CD14-positive monocyte (primary cell): ENCODE results near the gene UNC5A. TPM values are rescaled to one million over a fixed set of nuclear protein-coding genes. Genes with fewer than 3 reads are reported as not detected.
A peak's percentile ranks its signal among the peaks of the same experiment; 100 is the strongest.

Source experiments
- DNase-seq, 3 donors: peaks; one replicate each; pipeline ENCODE4 v3.0.0-alpha.2; 2011 to 2022
- H2AFZ ChIP-seq: 2 replicates; pipeline ENCODE4 v1.6.0; 2012; ENCODE audit warnings: mild to moderate bottlenecking, low read depth, low read length, inconsistent platforms; ENCODE audit not compliant: insufficient read depth, poor library complexity, severe bottlenecking
- H3K27ac ChIP-seq, 2 donors: 1 replicate in 1 of 2; 2 replicates in 1 of 2; pipeline ENCODE4 v1.5.1; 2012 to 2013; ENCODE audit warnings: low read length in 2 of 2, control low read depth in 1 of 2, inconsistent platforms in 1 of 2, low read depth in 1 of 2, mild to moderate bottlenecking in 1 of 2
- H3K27me3 ChIP-seq, 2 donors: one replicate each; pipeline versions ENCODE4 v1.6.0 to v1.6.1; 2011 to 2013; ENCODE audit warnings: low read length in 2 of 2; ENCODE audit not compliant: control insufficient read depth in 2 of 2, insufficient read depth in 2 of 2
- H3K36me3 ChIP-seq, 2 donors: replicated peaks in 1 of 2; 1 replicate in 1 of 2; 2 replicates in 1 of 2; pipeline versions ENCODE4 v1.5.1 to v1.6.1; 2012 to 2013; ENCODE audit warnings: low read length in 2 of 2, control low read depth in 1 of 2, inconsistent platforms in 1 of 2, mild to moderate bottlenecking in 1 of 2; ENCODE audit not compliant: insufficient read depth in 2 of 2, control insufficient read depth in 1 of 2
- H3K4me1 ChIP-seq, 2 donors: 1 replicate in 1 of 2; 2 replicates in 1 of 2; pipeline versions ENCODE4 v1.5.1 to v1.6.1; 2012 to 2013; ENCODE audit warnings: low read length in 2 of 2, control low read depth in 1 of 2, inconsistent platforms in 1 of 2, mild to moderate bottlenecking in 1 of 2, moderate library complexity in 1 of 2; ENCODE audit not compliant: insufficient read depth in 2 of 2, control insufficient read depth in 1 of 2
- H3K4me2 ChIP-seq: replicated peaks from 2 replicates; pipeline ENCODE3; 2012; ENCODE audit warnings: low read length, moderate library complexity, mild to moderate bottlenecking; ENCODE audit not compliant: poor library complexity, severe bottlenecking; ENCODE audit errors: extremely low read depth
- H3K4me3 ChIP-seq, 3 experiments: fragments of 200-600 bp in 1 of 3; sonication (generic) in 1 of 3; replicated peaks in 1 of 3; 1 replicate in 2 of 3; 2 replicates in 1 of 3; pipeline ENCODE4 v1.5.1; 2011 to 2013; ENCODE audit warnings: low read length in 3 of 3, mild to moderate bottlenecking in 3 of 3, control low read depth in 2 of 3, low read depth in 2 of 3, inconsistent platforms in 1 of 3, moderate library complexity in 1 of 3
- H3K79me2 ChIP-seq: 2 replicates; pipeline ENCODE4 v1.6.0; 2012; ENCODE audit warnings: mild to moderate bottlenecking, control low read depth, inconsistent platforms, low read length, moderate library complexity; ENCODE audit not compliant: insufficient read depth
- H3K9ac ChIP-seq: 2 replicates; pipeline ENCODE4 v1.6.0; 2017; ENCODE audit warnings: low read length, mild to moderate bottlenecking; ENCODE audit not compliant: insufficient read depth, poor library complexity, severe bottlenecking
- H3K9me3 ChIP-seq, 2 donors: replicated peaks in 1 of 2; 1 replicate in 1 of 2; 2 replicates in 1 of 2; pipeline versions ENCODE4 v1.5.1 to v1.6.1; 2012 to 2013; ENCODE audit warnings: low read length in 2 of 2, control low read depth in 1 of 2; ENCODE audit not compliant: control insufficient read depth in 1 of 2, insufficient read depth in 1 of 2
- H4K20me1 ChIP-seq: 2 replicates; pipeline ENCODE4 v1.6.0; 2012; ENCODE audit warnings: mild to moderate bottlenecking, low read length, control low read depth, moderate library complexity; ENCODE audit not compliant: insufficient read depth
- H3K27ac Mint-ChIP-seq, 7 donors: one replicate each; pipeline ENCODE4 v1.8.0; 2020; ENCODE audit warnings: mild to moderate bottlenecking in 7 of 7, mixed read lengths in 7 of 7, moderate library complexity in 6 of 7, inconsistent platforms in 2 of 7
- H3K27me3 Mint-ChIP-seq, 3 donors: one replicate each; pipeline ENCODE4 v1.8.0; 2021 to 2022; ENCODE audit warnings: low read depth in 3 of 3, mild to moderate bottlenecking in 3 of 3, mixed read lengths in 3 of 3, moderate library complexity in 3 of 3, inconsistent platforms in 1 of 3
- H3K36me3 Mint-ChIP-seq, 2 donors: one replicate each; pipeline ENCODE4 v1.8.0; 2020; ENCODE audit warnings: mixed read lengths in 2 of 2, inconsistent platforms in 1 of 2, mild to moderate bottlenecking in 1 of 2
- H3K4me1 Mint-ChIP-seq: one replicate; pipeline ENCODE4 v1.8.0; 2020; ENCODE audit warnings: mild to moderate bottlenecking, mixed read lengths
- H3K4me3 Mint-ChIP-seq, 2 donors: one replicate each; pipeline ENCODE4 v1.8.0; 2020; ENCODE audit warnings: mild to moderate bottlenecking in 2 of 2, mixed read lengths in 2 of 2, moderate library complexity in 1 of 2
- H3K9me3 Mint-ChIP-seq, 7 donors: one replicate each; pipeline ENCODE4 v1.8.0; 2020 to 2022; ENCODE audit warnings: mixed read lengths in 7 of 7, mild to moderate bottlenecking in 6 of 7, moderate library complexity in 6 of 7, inconsistent platforms in 2 of 7
- WGBS: methylation state at CpG from one replicate; pipeline ENCODE4 v1.1.5; 2013; ENCODE audit warnings: missing lambda C conversion rate; ENCODE audit not compliant: insufficient coverage; 5-methylcytosine and 5-hydroxymethylcytosine counted together
- intact Hi-C, 2 donors: fragments of 100-400 bp; cut with micrococcal nuclease; formaldehyde crosslinking; loops; one replicate each; pipeline versions ENCODE4 v1.15.0 to v1.15.1; 2023
- polyA plus RNA-seq, 3 donors: library from polyadenylated mRNA; depleted of rRNA in 1 of 3; unstranded in 2 of 3; stranded (reverse) in 1 of 3; fragments of 300-500 nt in 2 of 3; fragments of >200 nt in 1 of 3; fragmentation: Illumina TruSeq in 2 of 3; gene quantifications; 1 replicate in 2 of 3; 2 replicates in 1 of 3; pipeline ENCODE4 v1.2.3, GENCODE V29; 2012 to 2021
- TF ChIP-seq, protein P1 (sequence below): fragments of 200-600 bp; IDR thresholded peaks from one replicate; pipeline ENCODE4 v1.8.0; 2022; ENCODE audit warnings: antibody characterized with exemption, mild to moderate bottlenecking

The UNC5A gene
- polyA plus RNA-seq, 3 donors = 0.03 to 0.07 TPM; not detected in 1

- peak overlapping the region; percentile 15 for H3K9ac ChIP-seq
- H3K9me3 ChIP-seq = no peaks in the 10 kb centered on the region
- Mint-ChIP-seq H3K9me3 (peaks cover 0 to 13% (median 7%) of the 10 kb centered on the region in 7 donors), H3K4me3 (peak overlapping the region in 1 of 2 donors; percentile 68), H3K36me3 (no peaks in the 10 kb centered on the region), H3K27ac (peak overlapping the region in 1 of 7 donors; percentile 57), H3K4me1 (peaks cover 9% of the 10 kb centered on the region), H3K27me3 (peaks cover 22 to 35% (median 26%) of the 10 kb centered on the region in 3 donors)
- H3K27me3 ChIP-seq = no peaks in the 10 kb centered on the region
- TF ChIP-seq, protein P1, sequence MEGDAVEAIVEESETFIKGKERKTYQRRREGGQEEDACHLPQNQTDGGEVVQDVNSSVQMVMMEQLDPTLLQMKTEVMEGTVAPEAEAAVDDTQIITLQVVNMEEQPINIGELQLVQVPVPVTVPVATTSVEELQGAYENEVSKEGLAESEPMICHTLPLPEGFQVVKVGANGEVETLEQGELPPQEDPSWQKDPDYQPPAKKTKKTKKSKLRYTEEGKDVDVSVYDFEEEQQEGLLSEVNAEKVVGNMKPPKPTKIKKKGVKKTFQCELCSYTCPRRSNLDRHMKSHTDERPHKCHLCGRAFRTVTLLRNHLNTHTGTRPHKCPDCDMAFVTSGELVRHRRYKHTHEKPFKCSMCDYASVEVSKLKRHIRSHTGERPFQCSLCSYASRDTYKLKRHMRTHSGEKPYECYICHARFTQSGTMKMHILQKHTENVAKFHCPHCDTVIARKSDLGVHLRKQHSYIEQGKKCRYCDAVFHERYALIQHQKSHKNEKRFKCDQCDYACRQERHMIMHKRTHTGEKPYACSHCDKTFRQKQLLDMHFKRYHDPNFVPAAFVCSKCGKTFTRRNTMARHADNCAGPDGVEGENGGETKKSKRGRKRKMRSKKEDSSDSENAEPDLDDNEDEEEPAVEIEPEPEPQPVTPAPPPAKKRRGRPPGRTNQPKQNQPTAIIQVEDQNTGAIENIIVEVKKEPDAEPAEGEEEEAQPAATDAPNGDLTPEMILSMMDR = no peak
- H3K4me3 ChIP-seq = peak overlapping the region in 1 of 3 experiments; percentile 20
- H2AFZ ChIP-seq = peak overlapping the region; percentile 50
- DNase-seq = peak in 1 of 3 donors; percentile 14
- H3K36me3 ChIP-seq = no peaks in the 10 kb centered on the region
- WGBS = 52% methylated on average over 9 of the region's 24 CpGs
- intact Hi-C loops = no loop called here
- no peaks in the 10 kb centered on the region for H4K20me1 ChIP-seq
- no peak overlapping the region for H3K27ac ChIP-seq
- H3K4me2 ChIP-seq = peak overlapping the region; percentile 31
- no peaks in the 10 kb centered on the region for H3K79me2 ChIP-seq
- H3K4me1 ChIP-seq = peaks cover 4 to 12% of the 10 kb centered on the region in 2 donors
Observed at GRCh38 chr5:176774216-176775171, 35.9 kb upstream of the UNC5A start.

DNA sequence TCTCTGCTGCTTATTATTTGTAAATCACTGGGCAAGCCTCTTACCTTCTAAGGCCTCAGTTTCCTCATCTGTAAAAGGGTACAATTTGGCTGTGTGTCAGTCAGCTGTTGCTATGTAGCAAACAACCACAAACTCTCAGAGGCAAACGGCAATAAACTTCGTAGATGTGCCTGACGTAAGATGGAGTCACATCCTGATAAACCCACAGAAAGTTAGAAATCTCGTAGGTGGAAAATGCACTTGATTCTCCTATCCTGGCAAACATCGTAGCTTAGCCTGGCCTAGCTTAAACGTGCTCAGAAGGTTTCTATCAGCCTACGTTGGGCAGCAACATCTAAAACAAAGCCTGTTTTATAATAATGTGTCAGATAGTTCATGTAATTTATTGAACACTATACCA is 35.0 kb upstream of the UNC5A start:
- H3K27me3 ChIP-seq = no peaks in the 10 kb centered on the region
- Mint-ChIP-seq H3K27ac (no peak overlapping the region), H3K9me3 (peaks cover 0 to 12% (median 8%) of the 10 kb centered on the region in 7 donors), H3K4me1 (peaks cover 9% of the 10 kb centered on the region), H3K4me3 (no peak overlapping the region), H3K36me3 (no peaks in the 10 kb centered on the region), H3K27me3 (peaks cover 19 to 29% (median 28%) of the 10 kb centered on the region in 3 donors)
- H3K27ac ChIP-seq = no peak overlapping the region
- no peak for DNase-seq
- no peaks in the 10 kb centered on the region for H4K20me1 ChIP-seq
- H3K4me1 ChIP-seq = peaks cover 4 to 12% of the 10 kb centered on the region in 2 donors
- no peaks in the 10 kb centered on the region for H3K9me3 ChIP-seq
- no peak overlapping the region for H3K9ac ChIP-seq
- H3K79me2 ChIP-seq = no peaks in the 10 kb centered on the region
- no peak overlapping the region for H3K4me2 ChIP-seq
- TF ChIP-seq, protein P1 = no peak
- no peaks in the 10 kb centered on the region for H3K36me3 ChIP-seq
- no peak overlapping the region for H2AFZ ChIP-seq
- no peak overlapping the region for H3K4me3 ChIP-seq
- 69% methylated on average over 2 of the region's 7 CpGs for WGBS
- intact Hi-C loops = no loop called here
